WTC11 (cell line): Measurements from ENCODE around the gene MAP7. TPM values are rescaled to one million over a fixed set of nuclear protein-coding genes. Genes with fewer than 3 reads are reported as not detected.

Experiments used
- ATAC-seq: fragments of 200-7000 bp; cut with Tn5 transposase; 2 replicates; pipeline ENCODE4 v1.10.0; 2021; ENCODE audit warnings: mild to moderate bottlenecking, moderate library complexity
- CTCF ChIA-PET: fragments of 300-600 bp; sonication (Branson Sonifier 250); formaldehyde crosslinking; loops from one replicate; lab custom pipeline; 2021; ENCODE audit warnings: antibody characterized with exemption; lab: Charles Lee
- POLR2A ChIA-PET: fragments of 350-600 bp; sonication (Branson Sonifier 250); formaldehyde crosslinking; loops from one replicate; lab custom pipeline; 2021; ENCODE audit warnings: antibody characterized with exemption; lab: Charles Lee
- DNase-seq: peaks from one replicate; pipeline ENCODE4 v3.0.0; 2021; ENCODE audit warnings: low spot score
- H3K27ac Mint-ChIP-seq: 2 replicates; pipeline ENCODE4 v1.8.0; 2021; ENCODE audit warnings: mixed read lengths
- H3K27me3 Mint-ChIP-seq: 2 replicates; pipeline ENCODE4 v1.8.0; 2021; ENCODE audit warnings: low read depth, mild to moderate bottlenecking, moderate library complexity, mixed read lengths
- H3K36me3 Mint-ChIP-seq: 2 replicates; pipeline ENCODE4 v1.8.0; 2021; ENCODE audit warnings: mixed read lengths
- H3K4me1 Mint-ChIP-seq: 2 replicates; pipeline ENCODE4 v1.8.0; 2022; ENCODE audit warnings: mixed read lengths
- H3K4me3 Mint-ChIP-seq: 2 replicates; pipeline ENCODE4 v1.8.0; 2021; ENCODE audit warnings: mild to moderate bottlenecking, moderate library complexity, mixed read lengths
- H3K9me3 Mint-ChIP-seq: 2 replicates; pipeline ENCODE4 v1.8.0; 2021; ENCODE audit warnings: mixed read lengths
- CBFB ChIP-seq: sonication (generic); formaldehyde crosslinking; IDR thresholded peaks from 2 replicates; pipeline ENCODE4 v1.8.1; 2022; ENCODE audit warnings: mild to moderate bottlenecking, low read depth, missing genetic modification reagents
- CREB1 ChIP-seq: sonication (generic); formaldehyde crosslinking; IDR thresholded peaks from 2 replicates; pipeline ENCODE4 v1.8.0; 2023; ENCODE audit warnings: mild to moderate bottlenecking, missing genetic modification reagents
- ETV6 ChIP-seq: sonication (generic); formaldehyde crosslinking; IDR thresholded peaks from 2 replicates; pipeline ENCODE4 v1.8.1; 2022; ENCODE audit warnings: mild to moderate bottlenecking, missing genetic modification reagents
- FOXJ3 ChIP-seq: sonication (generic); formaldehyde crosslinking; IDR thresholded peaks from 2 replicates; pipeline ENCODE4 v1.9.0; 2021; ENCODE audit warnings: missing genetic modification reagents, mild to moderate bottlenecking, borderline replicate concordance
- KAT7 ChIP-seq: sonication (generic); formaldehyde crosslinking; IDR thresholded peaks from 2 replicates; pipeline ENCODE4 v1.8.1; 2023; ENCODE audit warnings: missing genetic modification reagents, mild to moderate bottlenecking, borderline replicate concordance
- MYBL2 ChIP-seq: sonication (generic); formaldehyde crosslinking; IDR thresholded peaks from 2 replicates; pipeline ENCODE4 v1.8.1; 2023; ENCODE audit warnings: mild to moderate bottlenecking, moderate library complexity, missing genetic modification reagents
- NFE2L1 ChIP-seq: sonication (generic); formaldehyde crosslinking; IDR thresholded peaks from 2 replicates; pipeline ENCODE4 v1.8.1; 2023; ENCODE audit warnings: missing genetic modification reagents
- NR3C1 ChIP-seq: sonication (generic); formaldehyde crosslinking; conservative IDR thresholded peaks from 2 replicates; pipeline ENCODE4 v1.8.1; 2023; ENCODE audit warnings: low read depth, mild to moderate bottlenecking, missing genetic modification reagents
- OVOL2 ChIP-seq: fragments of 250-450 bp; sonication (Bioruptor Pico); IDR thresholded peaks from 2 replicates; pipeline ENCODE4 v1.9.0; 2021; ENCODE audit warnings: mild to moderate bottlenecking, borderline replicate concordance
- SP1 ChIP-seq: sonication (generic); formaldehyde crosslinking; conservative IDR thresholded peaks from 2 replicates; pipeline ENCODE4 v1.8.1; 2022; ENCODE audit warnings: missing genetic modification reagents
- ZNF232 ChIP-seq: sonication (generic); formaldehyde crosslinking; IDR thresholded peaks from 2 replicates; pipeline ENCODE4 v1.8.0; 2022; ENCODE audit warnings: mild to moderate bottlenecking, missing genetic modification reagents
- ZNF423 ChIP-seq: fragments of 250-450 bp; sonication (Bioruptor Pico); IDR thresholded peaks from 2 replicates; pipeline ENCODE4 v2.1.2; 2022; ENCODE audit warnings: mild to moderate bottlenecking, moderate library complexity
- total RNA-seq: library from RNA; stranded (reverse); gene quantifications from 3 replicates; pipeline ENCODE4 v1.2.3, GENCODE V29; 2021
- TF ChIP-seq, protein P1 (sequence below): sonication (generic); formaldehyde crosslinking; IDR thresholded peaks from 2 replicates; pipeline ENCODE4 v1.8.1; 2023; ENCODE audit warnings: mild to moderate bottlenecking, moderate library complexity, missing genetic modification reagents
- TF ChIP-seq, protein P2 (sequence below): sonication (generic); formaldehyde crosslinking; conservative IDR thresholded peaks from 2 replicates; pipeline ENCODE4 v1.8.1; 2022; ENCODE audit warnings: mild to moderate bottlenecking, missing genetic modification reagents
- TF ChIP-seq, protein P3 (sequence below): fragments of 250-450 bp; sonication (Bioruptor Pico); IDR thresholded peaks from 2 replicates; pipeline ENCODE4 v1.8.0; 2021; ENCODE audit warnings: mild to moderate bottlenecking
- TF ChIP-seq, protein P4 (sequence below): sonication (generic); formaldehyde crosslinking; IDR thresholded peaks from 2 replicates; pipeline ENCODE4 v1.8.0; 2022; ENCODE audit warnings: mild to moderate bottlenecking, missing genetic modification reagents
- TF ChIP-seq, protein P5 (sequence below): sonication (generic); formaldehyde crosslinking; IDR thresholded peaks from 2 replicates; pipeline ENCODE4 v1.8.1; 2023; ENCODE audit warnings: mild to moderate bottlenecking, missing genetic modification reagents, moderate library complexity
- TF ChIP-seq, protein P6 (sequence below): fragments of 250-450 bp; sonication (Bioruptor Pico); IDR thresholded peaks from 2 replicates; pipeline ENCODE4 v1.9.0; 2021; ENCODE audit warnings: mild to moderate bottlenecking, borderline replicate concordance
- TF ChIP-seq, protein P7 (sequence below): fragments of 250-450 bp; sonication (Bioruptor Pico); IDR thresholded peaks from 2 replicates; pipeline ENCODE4 v1.9.0; 2021; ENCODE audit warnings: moderate library complexity, mild to moderate bottlenecking, inconsistent platforms, borderline replicate concordance
- TF ChIP-seq, protein P8 (sequence below): sonication (generic); formaldehyde crosslinking; conservative IDR thresholded peaks from 2 replicates; pipeline ENCODE4 v1.8.1; 2023; ENCODE audit warnings: mild to moderate bottlenecking, low read depth, missing genetic modification reagents, moderate library complexity

MAP7 gene
- total RNA-seq, 1 experiment from 2014 or later, result 56.6 TPM

DNA sequence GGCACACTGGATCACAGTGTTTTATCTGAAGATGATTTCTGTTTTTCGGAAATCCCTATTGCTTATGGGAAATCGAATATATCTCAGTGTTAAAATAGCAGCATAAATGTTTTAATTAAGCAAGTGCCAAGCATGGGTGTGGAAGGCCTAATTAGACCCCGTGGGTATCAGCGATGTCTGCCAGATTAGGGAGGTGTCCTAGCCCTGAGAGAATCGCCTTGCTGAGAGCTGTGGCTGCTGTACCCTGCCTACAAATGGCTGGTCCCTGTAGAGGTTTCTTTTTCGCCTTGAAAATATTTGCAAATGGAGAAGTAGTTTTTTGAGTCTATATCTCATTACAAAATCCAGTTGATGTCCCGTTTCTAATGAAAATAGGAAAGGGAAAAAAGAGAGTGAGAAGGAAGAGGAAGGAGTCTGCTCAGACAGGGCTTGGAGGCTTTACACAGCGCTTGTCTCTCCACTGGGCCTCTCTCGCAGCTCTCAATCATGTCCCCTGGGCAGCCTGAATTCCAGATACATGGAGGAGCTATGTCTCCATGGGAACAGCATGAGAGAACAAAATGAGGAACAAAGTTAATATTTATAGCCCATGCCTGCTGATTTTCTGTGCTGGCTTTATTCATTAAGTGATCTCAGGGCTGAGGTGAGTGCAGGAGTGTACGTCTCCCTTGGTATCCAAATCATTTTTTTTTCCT is 225.4 kb downstream of the MAP7 start:
- no peaks in the 10 kb centered on the region for H3K9me3 Mint-ChIP-seq
- no peaks in the 10 kb centered on the region for H3K4me1 Mint-ChIP-seq
- no peak overlapping the region for H3K27ac Mint-ChIP-seq
- TF ChIP-seq, protein P1, sequence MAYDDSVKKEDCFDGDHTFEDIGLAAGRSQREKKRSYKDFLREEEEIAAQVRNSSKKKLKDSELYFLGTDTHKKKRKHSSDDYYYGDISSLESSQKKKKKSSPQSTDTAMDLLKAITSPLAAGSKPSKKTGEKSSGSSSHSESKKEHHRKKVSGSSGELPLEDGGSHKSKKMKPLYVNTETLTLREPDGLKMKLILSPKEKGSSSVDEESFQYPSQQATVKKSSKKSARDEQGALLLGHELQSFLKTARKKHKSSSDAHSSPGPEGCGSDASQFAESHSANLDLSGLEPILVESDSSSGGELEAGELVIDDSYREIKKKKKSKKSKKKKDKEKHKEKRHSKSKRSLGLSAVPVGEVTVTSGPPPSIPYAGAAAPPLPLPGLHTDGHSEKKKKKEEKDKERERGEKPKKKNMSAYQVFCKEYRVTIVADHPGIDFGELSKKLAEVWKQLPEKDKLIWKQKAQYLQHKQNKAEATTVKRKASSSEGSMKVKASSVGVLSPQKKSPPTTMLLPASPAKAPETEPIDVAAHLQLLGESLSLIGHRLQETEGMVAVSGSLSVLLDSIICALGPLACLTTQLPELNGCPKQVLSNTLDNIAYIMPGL (CRISPR knock-in tag), result no peak
- TF ChIP-seq SP1 (CRISPR knock-in tag) (no peak), FOXJ3 (CRISPR knock-in tag) (no peak), MYBL2 (CRISPR knock-in tag) (no peak), ETV6 (CRISPR knock-in tag) (no peak), OVOL2 (no peak), NR3C1 (CRISPR knock-in tag) (no peak), CBFB (CRISPR knock-in tag) (no peak), ZNF232 (CRISPR knock-in tag) (no peak), CREB1 (CRISPR knock-in tag) (no peak), NFE2L1 (CRISPR knock-in tag) (no peak), KAT7 (no peak), ZNF423 (CRISPR knock-in tag) (no peak)
- TF ChIP-seq, protein P2, sequence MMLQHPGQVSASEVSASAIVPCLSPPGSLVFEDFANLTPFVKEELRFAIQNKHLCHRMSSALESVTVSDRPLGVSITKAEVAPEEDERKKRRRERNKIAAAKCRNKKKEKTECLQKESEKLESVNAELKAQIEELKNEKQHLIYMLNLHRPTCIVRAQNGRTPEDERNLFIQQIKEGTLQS (CRISPR knock-in tag), result no peak
- TF ChIP-seq, protein P3, sequence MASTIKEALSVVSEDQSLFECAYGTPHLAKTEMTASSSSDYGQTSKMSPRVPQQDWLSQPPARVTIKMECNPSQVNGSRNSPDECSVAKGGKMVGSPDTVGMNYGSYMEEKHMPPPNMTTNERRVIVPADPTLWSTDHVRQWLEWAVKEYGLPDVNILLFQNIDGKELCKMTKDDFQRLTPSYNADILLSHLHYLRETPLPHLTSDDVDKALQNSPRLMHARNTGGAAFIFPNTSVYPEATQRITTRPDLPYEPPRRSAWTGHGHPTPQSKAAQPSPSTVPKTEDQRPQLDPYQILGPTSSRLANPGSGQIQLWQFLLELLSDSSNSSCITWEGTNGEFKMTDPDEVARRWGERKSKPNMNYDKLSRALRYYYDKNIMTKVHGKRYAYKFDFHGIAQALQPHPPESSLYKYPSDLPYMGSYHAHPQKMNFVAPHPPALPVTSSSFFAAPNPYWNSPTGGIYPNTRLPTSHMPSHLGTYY, result no peak
- TF ChIP-seq, protein P4, sequence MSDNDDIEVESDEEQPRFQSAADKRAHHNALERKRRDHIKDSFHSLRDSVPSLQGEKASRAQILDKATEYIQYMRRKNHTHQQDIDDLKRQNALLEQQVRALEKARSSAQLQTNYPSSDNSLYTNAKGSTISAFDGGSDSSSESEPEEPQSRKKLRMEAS (CRISPR knock-in tag), result no peak
- TF ChIP-seq, protein P5, sequence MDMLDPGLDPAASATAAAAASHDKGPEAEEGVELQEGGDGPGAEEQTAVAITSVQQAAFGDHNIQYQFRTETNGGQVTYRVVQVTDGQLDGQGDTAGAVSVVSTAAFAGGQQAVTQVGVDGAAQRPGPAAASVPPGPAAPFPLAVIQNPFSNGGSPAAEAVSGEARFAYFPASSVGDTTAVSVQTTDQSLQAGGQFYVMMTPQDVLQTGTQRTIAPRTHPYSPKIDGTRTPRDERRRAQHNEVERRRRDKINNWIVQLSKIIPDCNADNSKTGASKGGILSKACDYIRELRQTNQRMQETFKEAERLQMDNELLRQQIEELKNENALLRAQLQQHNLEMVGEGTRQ (CRISPR knock-in tag), result no peak
- TF ChIP-seq, protein P6, sequence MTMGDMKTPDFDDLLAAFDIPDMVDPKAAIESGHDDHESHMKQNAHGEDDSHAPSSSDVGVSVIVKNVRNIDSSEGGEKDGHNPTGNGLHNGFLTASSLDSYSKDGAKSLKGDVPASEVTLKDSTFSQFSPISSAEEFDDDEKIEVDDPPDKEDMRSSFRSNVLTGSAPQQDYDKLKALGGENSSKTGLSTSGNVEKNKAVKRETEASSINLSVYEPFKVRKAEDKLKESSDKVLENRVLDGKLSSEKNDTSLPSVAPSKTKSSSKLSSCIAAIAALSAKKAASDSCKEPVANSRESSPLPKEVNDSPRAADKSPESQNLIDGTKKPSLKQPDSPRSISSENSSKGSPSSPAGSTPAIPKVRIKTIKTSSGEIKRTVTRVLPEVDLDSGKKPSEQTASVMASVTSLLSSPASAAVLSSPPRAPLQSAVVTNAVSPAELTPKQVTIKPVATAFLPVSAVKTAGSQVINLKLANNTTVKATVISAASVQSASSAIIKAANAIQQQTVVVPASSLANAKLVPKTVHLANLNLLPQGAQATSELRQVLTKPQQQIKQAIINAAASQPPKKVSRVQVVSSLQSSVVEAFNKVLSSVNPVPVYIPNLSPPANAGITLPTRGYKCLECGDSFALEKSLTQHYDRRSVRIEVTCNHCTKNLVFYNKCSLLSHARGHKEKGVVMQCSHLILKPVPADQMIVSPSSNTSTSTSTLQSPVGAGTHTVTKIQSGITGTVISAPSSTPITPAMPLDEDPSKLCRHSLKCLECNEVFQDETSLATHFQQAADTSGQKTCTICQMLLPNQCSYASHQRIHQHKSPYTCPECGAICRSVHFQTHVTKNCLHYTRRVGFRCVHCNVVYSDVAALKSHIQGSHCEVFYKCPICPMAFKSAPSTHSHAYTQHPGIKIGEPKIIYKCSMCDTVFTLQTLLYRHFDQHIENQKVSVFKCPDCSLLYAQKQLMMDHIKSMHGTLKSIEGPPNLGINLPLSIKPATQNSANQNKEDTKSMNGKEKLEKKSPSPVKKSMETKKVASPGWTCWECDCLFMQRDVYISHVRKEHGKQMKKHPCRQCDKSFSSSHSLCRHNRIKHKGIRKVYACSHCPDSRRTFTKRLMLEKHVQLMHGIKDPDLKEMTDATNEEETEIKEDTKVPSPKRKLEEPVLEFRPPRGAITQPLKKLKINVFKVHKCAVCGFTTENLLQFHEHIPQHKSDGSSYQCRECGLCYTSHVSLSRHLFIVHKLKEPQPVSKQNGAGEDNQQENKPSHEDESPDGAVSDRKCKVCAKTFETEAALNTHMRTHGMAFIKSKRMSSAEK, result no peak
- TF ChIP-seq, protein P7, sequence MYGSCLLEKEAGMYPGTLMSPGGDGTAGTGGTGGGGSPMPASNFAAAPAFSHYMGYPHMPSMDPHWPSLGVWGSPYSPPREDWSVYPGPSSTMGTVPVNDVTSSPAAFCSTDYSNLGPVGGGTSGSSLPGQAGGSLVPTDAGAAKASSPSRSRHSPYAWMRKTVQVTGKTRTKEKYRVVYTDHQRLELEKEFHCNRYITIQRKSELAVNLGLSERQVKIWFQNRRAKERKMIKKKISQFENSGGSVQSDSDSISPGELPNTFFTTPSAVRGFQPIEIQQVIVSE (CRISPR knock-in tag), result no peak
- TF ChIP-seq, protein P8, sequence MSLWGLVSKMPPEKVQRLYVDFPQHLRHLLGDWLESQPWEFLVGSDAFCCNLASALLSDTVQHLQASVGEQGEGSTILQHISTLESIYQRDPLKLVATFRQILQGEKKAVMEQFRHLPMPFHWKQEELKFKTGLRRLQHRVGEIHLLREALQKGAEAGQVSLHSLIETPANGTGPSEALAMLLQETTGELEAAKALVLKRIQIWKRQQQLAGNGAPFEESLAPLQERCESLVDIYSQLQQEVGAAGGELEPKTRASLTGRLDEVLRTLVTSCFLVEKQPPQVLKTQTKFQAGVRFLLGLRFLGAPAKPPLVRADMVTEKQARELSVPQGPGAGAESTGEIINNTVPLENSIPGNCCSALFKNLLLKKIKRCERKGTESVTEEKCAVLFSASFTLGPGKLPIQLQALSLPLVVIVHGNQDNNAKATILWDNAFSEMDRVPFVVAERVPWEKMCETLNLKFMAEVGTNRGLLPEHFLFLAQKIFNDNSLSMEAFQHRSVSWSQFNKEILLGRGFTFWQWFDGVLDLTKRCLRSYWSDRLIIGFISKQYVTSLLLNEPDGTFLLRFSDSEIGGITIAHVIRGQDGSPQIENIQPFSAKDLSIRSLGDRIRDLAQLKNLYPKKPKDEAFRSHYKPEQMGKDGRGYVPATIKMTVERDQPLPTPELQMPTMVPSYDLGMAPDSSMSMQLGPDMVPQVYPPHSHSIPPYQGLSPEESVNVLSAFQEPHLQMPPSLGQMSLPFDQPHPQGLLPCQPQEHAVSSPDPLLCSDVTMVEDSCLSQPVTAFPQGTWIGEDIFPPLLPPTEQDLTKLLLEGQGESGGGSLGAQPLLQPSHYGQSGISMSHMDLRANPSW (CRISPR knock-in tag), result no peak
- no peaks in the 10 kb centered on the region for H3K36me3 Mint-ChIP-seq
- no peak for ATAC-seq
- H3K27me3 Mint-ChIP-seq, result no peaks in the 10 kb centered on the region
- ChIA-PET CTCF (interaction anchor here (1.6 to 2.0 kb wide), 2 partner anchors 8 to 225 kb away, joined by 5 to 6 read pairs; partner anchors contain the start of gene MAP7), POLR2A (no interaction called here)
- no peak overlapping the region for H3K4me3 Mint-ChIP-seq
- DNase-seq, result no peak
